Upper lobe of right lung (tissue), 1 donor: ENCODE results near the gene NAGK. TPM values are rescaled to one million over a fixed set of nuclear protein-coding genes. Genes with fewer than 3 reads are reported as not detected.
"Not testable (repeated sequence)": the region's sequence is repeated elsewhere in the genome, so short reads cannot be mapped to it uniquely, and the experiment has no call there.

Source experiments
- ATAC-seq: fragments of 200-7000 bp; cut with Tn5 transposase; one replicate; pipeline ENCODE4 v1.9.1; 2020; ENCODE audit warnings: mild to moderate bottlenecking, moderate library complexity
- DNase-seq: peaks from one replicate; pipeline ENCODE4 v3.0.0-alpha.2; 2020
- H3K27ac ChIP-seq: fragments of 200-600 bp; one replicate; pipeline ENCODE4 v1.8.0; 2022
- H3K27me3 ChIP-seq: fragments of 200-600 bp; one replicate; pipeline ENCODE4 v1.8.0; 2022; ENCODE audit warnings: mild to moderate bottlenecking
- H3K36me3 ChIP-seq: fragments of 200-600 bp; one replicate; pipeline ENCODE4 v1.8.0; 2022
- H3K4me1 ChIP-seq: fragments of 200-600 bp; one replicate; pipeline ENCODE4 v1.8.0; 2022
- H3K4me3 ChIP-seq: fragments of 200-600 bp; one replicate; pipeline ENCODE4 v1.8.0; 2022; ENCODE audit warnings: mild to moderate bottlenecking
- H3K9me3 ChIP-seq: fragments of 200-600 bp; one replicate; pipeline ENCODE4 v1.8.0; 2022
- intact Hi-C: fragments of 100-400 bp; cut with DNase I; formaldehyde crosslinking; loops from one replicate; pipeline ENCODE4 v1.11.0; 2022
- total RNA-seq: library from RNA; stranded (reverse); fragmentation: NEBNext Ultra II Directional; extraction: Animal tissue kit (Norgen Biotek cat#: 25700); gene quantifications from one replicate; pipeline ENCODE4 v1.2.1, GENCODE V29; 2021
- TF ChIP-seq, protein P1 (sequence below): fragments of 200-600 bp; IDR thresholded peaks from one replicate; pipeline ENCODE4 v1.8.0; 2022; ENCODE audit warnings: antibody characterized with exemption
- donor health status: DM: no; HTN: yes; CAD: no; lungs with severe emphysema.

The NAGK gene
- total RNA-seq, 1 donor from 2014 or later: 126 TPM

DNA sequence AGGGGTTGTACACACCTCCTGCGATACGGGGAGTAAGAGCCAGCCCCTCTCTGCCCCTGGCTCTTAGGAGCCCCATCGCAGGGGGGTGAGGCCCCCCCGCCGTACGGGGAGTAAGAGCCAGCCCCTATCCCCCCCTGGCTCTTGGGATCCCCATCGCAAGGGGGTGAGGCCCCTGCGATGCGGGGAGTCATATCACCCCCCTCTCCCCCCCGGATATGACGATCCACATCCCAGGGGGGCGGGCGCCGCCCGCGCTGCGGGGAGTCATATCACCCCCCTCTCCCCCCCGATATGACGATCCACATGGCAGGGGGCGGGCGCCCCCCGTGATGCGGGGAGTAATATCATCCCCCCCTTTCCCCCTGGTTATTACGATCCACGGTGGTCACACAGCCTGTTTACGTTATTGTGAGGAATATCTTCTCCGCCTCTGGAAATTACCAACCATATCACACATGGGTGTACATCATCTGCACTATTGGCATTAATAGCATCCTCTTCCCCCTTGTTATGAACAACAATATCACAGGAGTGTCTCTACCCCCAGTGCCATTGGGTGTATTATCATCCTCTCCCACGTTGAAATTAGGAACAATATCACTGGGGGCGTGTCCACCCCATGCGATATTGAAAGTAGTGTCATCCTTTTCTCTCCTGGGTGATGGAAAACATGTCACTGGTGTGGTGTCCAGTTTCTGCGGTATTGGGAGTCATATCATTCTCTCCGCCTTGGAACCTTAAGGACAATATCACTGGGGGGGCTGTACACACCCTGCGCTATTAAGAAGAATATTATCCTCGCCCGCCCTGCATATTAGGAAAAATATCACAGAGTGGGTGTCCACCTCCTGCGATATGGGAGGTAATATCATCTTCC, 24.7 kb upstream of the NAGK start:
- DNase-seq (no peak), ATAC-seq (no peak)
- Histone ChIP-seq H3K9me3 (no peaks in the 10 kb centered on the region), H3K27ac (no peak overlapping the region), H3K4me1 (no peaks in the 10 kb centered on the region), H3K4me3 (no peak overlapping the region), H3K36me3 (no peaks in the 10 kb centered on the region), H3K27me3 (peaks cover 6% of the 10 kb centered on the region)
- TF ChIP-seq, protein P1, sequence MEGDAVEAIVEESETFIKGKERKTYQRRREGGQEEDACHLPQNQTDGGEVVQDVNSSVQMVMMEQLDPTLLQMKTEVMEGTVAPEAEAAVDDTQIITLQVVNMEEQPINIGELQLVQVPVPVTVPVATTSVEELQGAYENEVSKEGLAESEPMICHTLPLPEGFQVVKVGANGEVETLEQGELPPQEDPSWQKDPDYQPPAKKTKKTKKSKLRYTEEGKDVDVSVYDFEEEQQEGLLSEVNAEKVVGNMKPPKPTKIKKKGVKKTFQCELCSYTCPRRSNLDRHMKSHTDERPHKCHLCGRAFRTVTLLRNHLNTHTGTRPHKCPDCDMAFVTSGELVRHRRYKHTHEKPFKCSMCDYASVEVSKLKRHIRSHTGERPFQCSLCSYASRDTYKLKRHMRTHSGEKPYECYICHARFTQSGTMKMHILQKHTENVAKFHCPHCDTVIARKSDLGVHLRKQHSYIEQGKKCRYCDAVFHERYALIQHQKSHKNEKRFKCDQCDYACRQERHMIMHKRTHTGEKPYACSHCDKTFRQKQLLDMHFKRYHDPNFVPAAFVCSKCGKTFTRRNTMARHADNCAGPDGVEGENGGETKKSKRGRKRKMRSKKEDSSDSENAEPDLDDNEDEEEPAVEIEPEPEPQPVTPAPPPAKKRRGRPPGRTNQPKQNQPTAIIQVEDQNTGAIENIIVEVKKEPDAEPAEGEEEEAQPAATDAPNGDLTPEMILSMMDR: no peak
- intact Hi-C loops: no loop called here

DNA sequence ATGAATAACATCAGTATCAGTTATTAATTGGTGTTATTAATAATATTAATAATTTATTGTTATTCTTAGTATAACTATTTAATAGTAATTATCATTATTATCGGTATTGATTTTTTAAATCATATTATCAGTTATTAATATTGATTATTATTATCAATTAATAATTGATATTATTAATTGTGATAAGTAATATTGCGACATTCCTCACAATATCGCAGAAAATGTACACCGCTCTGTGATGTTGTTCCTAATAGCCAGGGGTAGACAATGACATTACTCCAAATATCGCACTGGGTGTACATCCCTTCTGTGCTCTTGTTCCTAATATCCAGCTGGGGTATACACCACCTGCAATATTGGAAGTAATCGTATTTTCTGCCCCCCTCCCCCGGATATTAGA, 23.3 kb upstream of the NAGK start:
- Histone ChIP-seq H3K9me3 (no peaks in the 10 kb centered on the region), H3K27ac (no peak overlapping the region), H3K36me3 (no peaks in the 10 kb centered on the region), H3K4me3 (no peak overlapping the region), H3K4me1 (no peaks in the 10 kb centered on the region), H3K27me3 (peaks cover 6% of the 10 kb centered on the region)
- ATAC-seq (no peak), DNase-seq (no peak)
- TF ChIP-seq, protein P1: no peak
- intact Hi-C loops: no loop called here

DNA sequence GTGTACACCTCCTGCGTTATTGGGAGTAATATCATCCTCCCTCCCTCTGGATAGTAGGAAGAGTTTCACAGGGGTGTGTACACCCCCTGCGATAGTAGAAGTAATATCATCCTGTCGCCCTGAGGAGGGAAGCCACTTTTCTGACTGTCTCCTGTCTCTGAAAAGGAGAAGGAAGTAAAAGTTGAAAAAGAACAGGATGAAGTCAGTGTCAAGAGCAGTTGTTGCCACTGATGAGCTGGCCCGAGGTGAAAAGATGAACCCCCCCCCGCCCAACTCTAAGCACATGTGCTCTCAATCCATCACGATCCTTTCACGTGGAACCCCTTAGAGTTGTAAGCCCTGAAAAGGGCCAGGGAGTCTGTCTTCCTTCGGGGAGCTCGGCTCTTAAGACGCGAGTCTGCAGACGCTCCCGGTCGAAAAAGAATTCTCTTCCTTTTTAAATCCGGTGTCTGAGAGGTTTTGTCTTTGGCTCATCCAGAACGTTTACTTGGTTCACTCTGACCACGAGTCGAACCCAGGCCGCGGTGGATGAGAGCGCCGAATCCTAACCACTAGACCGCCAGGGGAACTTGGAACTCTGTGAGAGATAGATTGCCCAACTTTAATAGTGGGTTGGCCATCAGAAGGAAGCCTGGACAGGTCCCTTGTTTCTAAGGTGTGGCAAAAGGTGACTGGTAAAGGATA, 22.4 kb upstream of the NAGK start:
- Histone ChIP-seq H3K4me3 (no peak overlapping the region), H3K27me3 (peaks cover 6% of the 10 kb centered on the region), H3K36me3 (no peaks in the 10 kb centered on the region), H3K9me3 (no peaks in the 10 kb centered on the region), H3K4me1 (no peaks in the 10 kb centered on the region), H3K27ac (no peak overlapping the region)
- TF ChIP-seq, protein P1: no peak
- intact Hi-C loops: no loop called here
- ATAC-seq: no peak
- DNase-seq: no peak

DNA sequence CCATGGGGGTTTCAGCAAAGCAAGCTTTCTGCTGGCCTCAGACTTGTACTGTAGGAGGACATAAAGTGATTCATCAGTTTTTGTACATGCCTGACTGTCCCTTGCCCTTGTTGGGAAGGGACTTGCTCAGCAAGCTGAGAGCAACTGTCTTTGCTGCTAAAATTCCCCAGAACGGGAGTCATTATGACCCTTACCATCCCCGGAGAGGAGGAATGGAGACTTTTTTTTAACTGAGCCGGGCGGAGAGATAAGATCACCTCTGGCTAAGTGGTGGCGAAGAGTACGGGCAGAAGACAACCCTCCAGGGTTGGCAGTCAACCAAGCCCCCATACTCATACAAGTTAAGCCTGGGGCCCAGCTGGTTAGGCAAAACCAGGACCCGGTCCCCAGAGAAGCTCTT, 20.4 kb upstream of the NAGK start:
- Histone ChIP-seq H3K4me3 (no peak overlapping the region), H3K4me1 (no peaks in the 10 kb centered on the region), H3K9me3 (no peaks in the 10 kb centered on the region), H3K36me3 (no peaks in the 10 kb centered on the region), H3K27me3 (peaks cover 6% of the 10 kb centered on the region), H3K27ac (no peak overlapping the region)
- DNase-seq: no peak
- TF ChIP-seq, protein P1: no peak
- intact Hi-C loops: no loop called here
- ATAC-seq: no peak

DNA sequence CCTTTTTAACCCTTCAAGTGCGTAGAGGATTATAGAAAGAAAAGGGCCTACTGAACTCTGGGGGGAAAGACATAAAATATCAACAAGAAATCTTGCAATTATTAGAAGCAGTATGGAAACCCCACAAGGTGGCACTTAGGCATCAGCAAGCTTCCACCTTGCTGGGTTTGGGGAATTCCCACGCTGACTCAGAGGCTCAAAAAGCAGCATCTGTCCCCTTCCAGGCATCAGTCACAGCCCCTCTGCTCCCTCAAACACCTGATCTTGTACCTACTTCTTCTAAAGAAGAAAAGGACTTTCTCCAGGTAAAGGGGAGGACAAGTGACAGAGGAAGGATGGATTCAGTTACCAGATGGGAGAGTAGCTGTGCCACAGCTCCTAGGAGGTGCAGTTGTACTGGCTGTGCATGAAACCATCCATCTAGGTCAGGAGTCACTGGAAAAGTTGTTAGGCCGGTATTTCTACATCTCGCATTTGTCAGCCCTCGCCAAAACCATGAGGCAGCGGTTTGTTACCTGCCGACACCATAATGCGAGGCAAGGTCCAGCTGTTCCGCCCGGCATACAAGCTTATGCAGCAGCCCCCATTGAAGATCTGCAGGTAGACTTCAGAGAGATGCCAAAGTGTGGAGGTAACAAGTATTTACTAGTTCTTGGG, 18.6 kb upstream of the NAGK start:
- DNase-seq, H3K4me1 ChIP-seq, ATAC-seq, intact Hi-C loops, H3K27me3 ChIP-seq, H3K36me3 ChIP-seq, H3K4me3 ChIP-seq, H3K9me3 ChIP-seq, H3K27ac ChIP-seq: not testable (repeated sequence)

DNA sequence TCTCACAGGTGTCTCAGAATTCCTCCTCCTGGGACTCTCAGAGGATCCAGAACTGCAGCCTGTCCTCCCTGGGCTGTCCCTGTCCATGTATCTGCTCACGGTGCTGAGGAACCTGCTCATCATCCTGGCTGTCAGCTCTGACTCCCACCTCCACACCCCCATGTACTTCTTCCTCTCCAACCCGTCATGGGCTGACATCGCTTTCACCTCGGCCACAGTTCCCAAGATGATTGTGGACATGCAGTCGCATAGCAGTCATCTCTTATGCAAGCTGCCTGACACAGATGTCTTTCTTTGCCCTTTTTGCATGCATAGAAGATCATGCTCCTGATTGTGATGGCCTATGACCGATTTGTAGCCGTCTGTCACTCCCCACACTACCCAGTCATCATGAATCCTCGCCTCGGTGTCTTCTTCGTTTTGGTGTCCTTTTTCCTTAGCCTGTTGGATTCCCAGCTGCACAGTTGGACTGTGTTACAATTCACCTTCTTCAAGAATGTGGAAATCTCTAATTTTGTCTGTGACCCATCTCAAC, 13.2 kb upstream of the NAGK start:
- not testable (repeated sequence) for H3K36me3 ChIP-seq, H3K4me1 ChIP-seq, H3K9me3 ChIP-seq

More for the DNA sequence above, 13.2 kb upstream of the NAGK start:
- ATAC-seq, H3K4me3 ChIP-seq, H3K27ac ChIP-seq, intact Hi-C loops, H3K27me3 ChIP-seq, DNase-seq: not testable (repeated sequence)
